H1 (cell line): ENCODE measurements around the gene SNX32. TPM values are rescaled to one million over a fixed set of nuclear protein-coding genes. Genes with fewer than 3 reads are reported as not detected.

Source experiments
- CTCF ChIA-PET: fragments of 300-600 bp; sonication (Branson Sonifier 250); formaldehyde crosslinking; loops from one replicate; lab custom pipeline; 2021; ENCODE audit not compliant: partially characterized antibody; lab: Charles Lee
- POLR2A ChIA-PET: fragments of 300-600 bp; sonication (Branson Sonifier 250); formaldehyde crosslinking; loops from one replicate; lab custom pipeline; 2021; ENCODE audit warnings: inconsistent platforms; ENCODE audit not compliant: partially characterized antibody; lab: Charles Lee
- DNase-seq, 2 experiments: peaks; one replicate each; pipeline versions ENCODE4 v3.0.0 to v3.0.0-alpha.2; 2010 to 2022; ENCODE audit warnings: low spot score in 2 of 2, low read depth in 1 of 2, mixed read lengths in 1 of 2
- FAIRE-seq: peaks from 2 replicates; lab custom pipeline; 2011; peaks lifted over from hg19 to GRCh38; lab: Jason Lieb, UNC
- H2AFZ ChIP-seq: 2 replicates; pipeline ENCODE4 v1.8.1; 2012; ENCODE audit warnings: low read length, inconsistent platforms
- H2AK5ac ChIP-seq: 2 replicates; pipeline ENCODE4 v1.6.1; 2013; ENCODE audit warnings: low read depth, low read length
- H2BK120ac ChIP-seq: replicated peaks from 2 replicates; pipeline ENCODE3; 2013; ENCODE audit warnings: low read depth, low read length, inconsistent platforms
- H2BK12ac ChIP-seq: 2 replicates; pipeline ENCODE4 v1.6.1; 2013; ENCODE audit warnings: low read depth, low read length
- H2BK15ac ChIP-seq: 2 replicates; pipeline ENCODE4 v1.6.1; 2013; ENCODE audit warnings: low read length
- H2BK20ac ChIP-seq: 2 replicates; pipeline ENCODE4 v1.6.1; 2013; ENCODE audit warnings: low read length
- H2BK5ac ChIP-seq: 2 replicates; pipeline ENCODE4 v1.6.1; 2013; ENCODE audit warnings: low read depth, low read length
- H3K14ac ChIP-seq: 2 replicates; pipeline ENCODE4 v1.6.1; 2013; ENCODE audit warnings: inconsistent platforms; ENCODE audit not compliant: insufficient read length
- H3K18ac ChIP-seq: 2 replicates; pipeline ENCODE4 v1.6.1; 2013; ENCODE audit warnings: low read length; ENCODE audit errors: extremely low read depth
- H3K23ac ChIP-seq: 2 replicates; pipeline ENCODE4 v1.6.1; 2013; ENCODE audit warnings: inconsistent platforms; ENCODE audit not compliant: insufficient read length
- H3K23me2 ChIP-seq: 2 replicates; pipeline ENCODE4 v1.6.1; 2013; ENCODE audit warnings: low read depth, low read length
- H3K27ac ChIP-seq: 2 replicates; pipeline ENCODE4 v1.6.1; 2011; ENCODE audit warnings: low read depth, low read length, inconsistent platforms
- H3K27me3 ChIP-seq, 4 experiments: replicated peaks in 1 of 4; 1 replicate in 1 of 4; 2 replicates in 3 of 4; pipeline versions ENCODE4 v1.6.1 to v1.8.1; 2011 to 2013; ENCODE audit warnings: low read length in 3 of 4, mild to moderate bottlenecking in 3 of 4, inconsistent platforms in 2 of 4, mixed read lengths in 2 of 4, moderate library complexity in 1 of 4; ENCODE audit not compliant: control insufficient read depth in 3 of 4, insufficient read depth in 3 of 4; ENCODE audit errors: extremely low read depth in 1 of 4
- H3K36me3 ChIP-seq, 4 experiments: 2 replicates each; pipeline versions ENCODE4 v1.6.1 to v1.8.1; 2011 to 2013; ENCODE audit warnings: mild to moderate bottlenecking in 4 of 4, low read length in 3 of 4, moderate library complexity in 2 of 4, control low read depth in 1 of 4, inconsistent platforms in 1 of 4; ENCODE audit not compliant: insufficient read depth in 4 of 4, control insufficient read depth in 2 of 4
- H3K4ac ChIP-seq: replicated peaks from 2 replicates; pipeline ENCODE3; 2013; ENCODE audit warnings: low read length, low read depth, mixed read lengths, inconsistent platforms; ENCODE audit not compliant: insufficient read length
- H3K4me1 ChIP-seq, 4 experiments: replicated peaks in 1 of 4; 1 replicate in 1 of 4; 2 replicates in 3 of 4; pipeline versions ENCODE4 v1.6.1 to v1.8.1; 2011 to 2013; ENCODE audit warnings: low read length in 3 of 4, inconsistent platforms in 2 of 4, mixed read lengths in 1 of 4; ENCODE audit not compliant: insufficient read depth in 4 of 4, control insufficient read depth in 3 of 4
- H3K4me2 ChIP-seq, 2 experiments: 2 replicates each; pipeline versions ENCODE4 v1.6.1 to v1.8.1; 2011 to 2013; ENCODE audit warnings: low read depth in 2 of 2, low read length in 2 of 2, control low read depth in 1 of 2, inconsistent platforms in 1 of 2, mild to moderate bottlenecking in 1 of 2; ENCODE audit not compliant: insufficient read depth in 1 of 2
- H3K4me3 ChIP-seq, 4 experiments: fragments of 200-600, 300-600 bp in 1 of 4; sonication (generic), shearing (Covaris generic), sonication (Bioruptor Twin) in 1 of 4; 2 replicates each; pipeline versions ENCODE4 v1.5.1 to v1.8.1; 2011 to 2016; ENCODE audit warnings: low read length in 4 of 4, low read depth in 3 of 4, control low read depth in 2 of 4, inconsistent platforms in 2 of 4, mild to moderate bottlenecking in 2 of 4, mixed read lengths in 1 of 4, moderate library complexity in 1 of 4; ENCODE audit not compliant: insufficient read depth in 2 of 4; ENCODE audit errors: extremely low read depth in 1 of 4
- H3K56ac ChIP-seq: replicated peaks from 2 replicates; pipeline ENCODE3; 2013; ENCODE audit warnings: low read depth, mild to moderate bottlenecking, mixed read lengths, low read length, inconsistent platforms; ENCODE audit not compliant: insufficient read length
- H3K79me1 ChIP-seq: 2 replicates; pipeline ENCODE4 v1.6.1; 2013; ENCODE audit warnings: low read depth, low read length, control low read depth
- H3K79me2 ChIP-seq, 2 experiments: 2 replicates each; pipeline versions ENCODE4 v1.6.1 to v1.8.1; 2012 to 2013; ENCODE audit warnings: low read length in 2 of 2, mild to moderate bottlenecking in 2 of 2, inconsistent platforms in 1 of 2; ENCODE audit not compliant: insufficient read depth in 2 of 2, control insufficient read depth in 1 of 2
- H3K9ac ChIP-seq, 4 experiments: replicated peaks in 1 of 4; 1 replicate in 1 of 4; 2 replicates in 3 of 4; pipeline versions ENCODE4 v1.6.1 to v1.8.1; 2011 to 2013; ENCODE audit warnings: low read depth in 3 of 4, low read length in 3 of 4, control low read depth in 2 of 4, mild to moderate bottlenecking in 2 of 4, moderate library complexity in 2 of 4, inconsistent platforms in 1 of 4; ENCODE audit errors: extremely low read depth in 1 of 4
- H3K9me3 ChIP-seq, 2 experiments: 2 replicates each; pipeline versions ENCODE4 v1.6.1 to v1.8.1; 2012 to 2013; ENCODE audit warnings: mild to moderate bottlenecking in 2 of 2, moderate library complexity in 2 of 2, control low read depth in 1 of 2, inconsistent platforms in 1 of 2, low read depth in 1 of 2, low read length in 1 of 2, mixed read lengths in 1 of 2; ENCODE audit not compliant: insufficient read depth in 2 of 2
- H4K20me1 ChIP-seq, 2 experiments: replicated peaks in 1 of 2; 2 replicates each; pipeline versions ENCODE3 to v1.8.1; 2011 to 2013; ENCODE audit warnings: inconsistent platforms in 2 of 2, low read length in 2 of 2, mild to moderate bottlenecking in 1 of 2; ENCODE audit not compliant: insufficient read depth in 2 of 2, control insufficient read depth in 1 of 2
- H4K5ac ChIP-seq: 2 replicates; pipeline ENCODE4 v1.6.1; 2013; ENCODE audit warnings: low read length, low read depth, mixed read lengths, inconsistent platforms; ENCODE audit not compliant: insufficient read length
- H4K8ac ChIP-seq: 2 replicates; pipeline ENCODE4 v1.8.0; 2013; ENCODE audit warnings: mild to moderate bottlenecking, moderate library complexity, low read length, inconsistent platforms; ENCODE audit not compliant: insufficient read depth; ENCODE audit errors: extremely low read depth
- H4K91ac ChIP-seq: replicated peaks from 2 replicates; pipeline ENCODE3; 2013; ENCODE audit warnings: low read length, mixed read lengths, inconsistent platforms; ENCODE audit not compliant: insufficient read length
- BACH1 ChIP-seq: IDR thresholded peaks from 2 replicates; pipeline ENCODE4 v1.6.1; 2012; ENCODE audit warnings: low read length, improper control_type of control experiment
- HDAC6 ChIP-seq: IDR thresholded peaks from one replicate; pipeline ENCODE4 v1.7.1; 2012; ENCODE audit warnings: low read depth, mild to moderate bottlenecking, inconsistent platforms, low read length, moderate library complexity
- WGBS, 2 experiments: shearing (Covaris generic) in 1 of 2; methylation state at CpG; one replicate each; pipeline versions ENCODE4 v1.1.6 to v1.1.7; 2013 to 2015; ENCODE audit warnings: low lambda C conversion rate in 2 of 2, mixed read lengths in 2 of 2, inconsistent platforms in 1 of 2, low coverage in 1 of 2, missing lambda C conversion rate in 1 of 2; ENCODE audit not compliant: insufficient replicate concordance in 2 of 2, insufficient coverage in 1 of 2, insufficient read length in 1 of 2; ENCODE audit errors: extremely low coverage in 1 of 2, missing lambda C conversion rate in 1 of 2; 5-methylcytosine and 5-hydroxymethylcytosine counted together
- polyA plus RNA-seq, 7 experiments: library from polyadenylated mRNA; depleted of rRNA in 3 of 7; stranded (reverse) in 5 of 7; unstranded in 2 of 7; fragments of >200 nt in 5 of 7; fragments of 200-250 nt in 2 of 7; gene quantifications; 1 replicate in 5 of 7; 2 replicates in 1 of 7; 4 replicates in 1 of 7; pipeline versions ENCODE4 v1.2.1 to v1.2.3, GENCODE V29; 2011 to 2013; ENCODE audit warnings: missing spikeins in 2 of 7, mixed read lengths in 2 of 7
- total RNA-seq: library from RNA; stranded (reverse); fragmentation: NEBNext Ultra II Directional; extraction: Animal tissue kit (Norgen Biotek cat#: 25700); gene quantifications from 2 replicates; pipeline ENCODE4 v1.2.1, GENCODE V29; 2021

The SNX32 gene
- total and polyA plus RNA-seq, 2 of the 8 experiments (the other 6 are each of a cell fraction or from before 2014, with no cell fraction given), result 0.76 to 2.2 TPM

DNA sequence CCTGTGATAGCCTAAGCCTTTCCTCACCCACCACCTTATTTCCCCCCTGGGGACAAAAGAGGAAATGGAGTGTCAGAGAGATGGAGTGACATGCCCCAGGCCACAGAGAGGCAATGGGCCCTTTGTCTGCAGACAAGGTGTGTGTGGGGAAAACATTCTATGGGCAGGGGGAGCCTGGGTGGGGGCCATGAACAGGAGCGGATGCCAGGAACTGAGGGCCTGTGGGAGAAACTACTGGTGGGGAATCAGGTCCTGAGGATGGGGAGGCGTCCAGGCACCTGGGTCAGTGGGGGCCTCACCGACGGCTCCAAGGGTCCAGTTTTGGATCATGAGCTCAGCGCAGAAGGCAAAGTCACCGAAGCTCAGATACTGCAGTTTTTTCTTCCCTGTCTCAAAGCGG lies 51.5 kb downstream of the SNX32 start:
- no peak for DNase-seq
- H3K4me3 ChIP-seq, result no peak overlapping the region
- peaks cover 0 to 17% (median 11%) of the 10 kb centered on the region in 4 experiments; a peak in 5 of 7 replicates for H3K4me1 ChIP-seq
- H2BK15ac ChIP-seq, result no peak overlapping the region
- no peak overlapping the region for H4K91ac ChIP-seq
- no peak overlapping the region for H2BK20ac ChIP-seq
- peaks cover 6 to 7% of the 10 kb centered on the region in 2 experiments for H4K20me1 ChIP-seq
- H3K9me3 ChIP-seq, result no peaks in the 10 kb centered on the region
- H2BK12ac ChIP-seq, result no peak overlapping the region
- H2BK5ac ChIP-seq, result no peak overlapping the region
- CTCF ChIA-PET, result interaction anchor here (0.6 to 19.6 kb wide), 54 partner anchors 7 to 1447 kb away, joined by 3 to 283 read pairs (median 5); partner anchors contain the start of genes CATSPER1, CCDC85B, CFL1 and CTSW
- H3K36me3 ChIP-seq, result peaks cover 8 to 22% (median 18%) of the 10 kb centered on the region in 4 experiments; a peak in 7 of 8 replicates
- no peak for FAIRE-seq
- POLR2A ChIA-PET, result interaction anchor here (0.6 to 39.7 kb wide), 2 partner anchors 24 to 29 kb away, joined by 3 to 1071 read pairs; partner anchors contain the start of genes CFL1, EFEMP2 and MUS81
- H3K14ac ChIP-seq, result no peak overlapping the region
- 89% methylated on average over 7 of the region's 7 CpGs; no CpG with 5 or more reads in 1 of the 2 experiments for WGBS, 2 experiments
- no peak overlapping the region for H2AK5ac ChIP-seq
- no peak overlapping the region for H2BK120ac ChIP-seq
- H3K4me2 ChIP-seq, result no peak overlapping the region
- H2AFZ ChIP-seq, result no peak overlapping the region
- no peak overlapping the region for H3K27ac ChIP-seq
- peaks cover 0 to 4% of the 10 kb centered on the region in 2 experiments; a peak in 1 of 4 replicates for H3K79me2 ChIP-seq
- H4K5ac ChIP-seq, result no peak overlapping the region
- H4K8ac ChIP-seq, result no peak overlapping the region
- no peak overlapping the region for H3K23ac ChIP-seq
- H3K27me3 ChIP-seq, result peaks cover 0 to 9% (median 8%) of the 10 kb centered on the region in 4 experiments; a peak in 6 of 7 replicates
- no peak overlapping the region for H3K18ac ChIP-seq
- H3K4ac ChIP-seq, result no peak overlapping the region
- H3K9ac ChIP-seq, result no peak overlapping the region
- peaks cover 14% of the 10 kb centered on the region for H3K23me2 ChIP-seq
- H3K79me1 ChIP-seq, result no peaks in the 10 kb centered on the region
- no peak overlapping the region for H3K56ac ChIP-seq
- TF ChIP-seq HDAC6, result no peak
- TF ChIP-seq BACH1, result no peak
